Measurements from ENCODE around the gene CABLES1. TPM values are rescaled to one million over a fixed set of nuclear protein-coding genes. Genes with fewer than 3 reads are reported as not detected.

CABLES1 gene
- total RNA-seq, 1 experiment from 2014 or later = 66.4 TPM

- in situ Hi-C loops (cut with HindIII; ENCODE audit: low pct_unique_long_range_greater_than_20kb, low sequenced_read_pairs) (no loop called here), intact Hi-C loops (cut with micrococcal nuclease; ENCODE audit: unreplicated experiment) (no loop called here)
- ATAC-seq (no peak), DNase-seq (ENCODE audit: low read depth, low spot score) (no peak)
- Histone ChIP-seq H3K27ac (ENCODE audit: low read length) (0 out of 2 replicates have a peak overlapping the region, but pooled peaks have one; percentile 18), H3K4me3 (ENCODE audit: low read depth in 2 of 2, low read length in 2 of 2) (no peak overlapping the region), H3K27me3 (ENCODE audit: control insufficient read depth, insufficient read depth, low read length) (no peaks in the 10 kb centered on the region), H3K4me1 (ENCODE audit: control insufficient read depth, insufficient read depth, low read length) (peaks cover 30% of the 10 kb centered on the region), H3K36me3 (ENCODE audit: control insufficient read depth, insufficient read depth, low read length) (no peaks in the 10 kb centered on the region), H3K9me3 (ENCODE audit: control insufficient read depth, insufficient read depth, low read depth, low read length) (no peaks in the 10 kb centered on the region)
- BruUV-seq (replicated peaks) = no TSS peak
- ChIA-PET POLR2A (no interaction called here), CTCF (no interaction called here)
- TF ChIP-seq, protein P1, sequence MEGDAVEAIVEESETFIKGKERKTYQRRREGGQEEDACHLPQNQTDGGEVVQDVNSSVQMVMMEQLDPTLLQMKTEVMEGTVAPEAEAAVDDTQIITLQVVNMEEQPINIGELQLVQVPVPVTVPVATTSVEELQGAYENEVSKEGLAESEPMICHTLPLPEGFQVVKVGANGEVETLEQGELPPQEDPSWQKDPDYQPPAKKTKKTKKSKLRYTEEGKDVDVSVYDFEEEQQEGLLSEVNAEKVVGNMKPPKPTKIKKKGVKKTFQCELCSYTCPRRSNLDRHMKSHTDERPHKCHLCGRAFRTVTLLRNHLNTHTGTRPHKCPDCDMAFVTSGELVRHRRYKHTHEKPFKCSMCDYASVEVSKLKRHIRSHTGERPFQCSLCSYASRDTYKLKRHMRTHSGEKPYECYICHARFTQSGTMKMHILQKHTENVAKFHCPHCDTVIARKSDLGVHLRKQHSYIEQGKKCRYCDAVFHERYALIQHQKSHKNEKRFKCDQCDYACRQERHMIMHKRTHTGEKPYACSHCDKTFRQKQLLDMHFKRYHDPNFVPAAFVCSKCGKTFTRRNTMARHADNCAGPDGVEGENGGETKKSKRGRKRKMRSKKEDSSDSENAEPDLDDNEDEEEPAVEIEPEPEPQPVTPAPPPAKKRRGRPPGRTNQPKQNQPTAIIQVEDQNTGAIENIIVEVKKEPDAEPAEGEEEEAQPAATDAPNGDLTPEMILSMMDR (IDR thresholded peaks at IDR 0.05) = no peak
- TF ChIP-seq SIN3A (IDR thresholded peaks at IDR 0.05; ENCODE audit: borderline replicate concordance, insufficient read depth, low read depth, low read length) = no peak
- TF ChIP-seq TCF7L2 (IDR thresholded peaks at IDR 0.05; ENCODE audit: low read depth, low read length) = no peak
- no peak for TF ChIP-seq POLR2AphosphoS5 (IDR thresholded peaks at IDR 0.05; ENCODE audit: low read depth, low read length)
- TF ChIP-seq REST (IDR thresholded peaks at IDR 0.05; ENCODE audit: insufficient read depth in 1 of 2, low read depth in 2 of 2, low read length in 1 of 2) = no peak
Observed at GRCh38 chr18:23154030-23154429, 18.7 kb downstream of the CABLES1 start.

- no peak for TF ChIP-seq SIN3A (IDR thresholded peaks at IDR 0.05; ENCODE audit: borderline replicate concordance, insufficient read depth, low read depth, low read length)
- TF ChIP-seq TCF7L2 (IDR thresholded peaks at IDR 0.05; ENCODE audit: low read depth, low read length) = no peak
- TF ChIP-seq, protein P1 (IDR thresholded peaks at IDR 0.05) = no peak
- no peak for TF ChIP-seq POLR2AphosphoS5 (IDR thresholded peaks at IDR 0.05; ENCODE audit: low read depth, low read length)
- no peak for TF ChIP-seq REST (IDR thresholded peaks at IDR 0.05; ENCODE audit: insufficient read depth in 1 of 2, low read depth in 2 of 2, low read length in 1 of 2)
- POLR2A ChIA-PET = interaction anchor here (0.6 kb wide), 1 partner anchor 15 kb away, joined by 10 read pairs; no protein-coding TSS in a partner anchor
- CTCF ChIA-PET = no interaction called here
- intact Hi-C loops (cut with micrococcal nuclease; ENCODE audit: unreplicated experiment) (no loop called here), in situ Hi-C loops (cut with HindIII; ENCODE audit: low pct_unique_long_range_greater_than_20kb, low sequenced_read_pairs) (no loop called here)
- H3K27me3 ChIP-seq (ENCODE audit: control insufficient read depth, insufficient read depth, low read length) = no peaks in the 10 kb centered on the region
- no peaks in the 10 kb centered on the region for H3K36me3 ChIP-seq (ENCODE audit: control insufficient read depth, insufficient read depth, low read length)
- peak; percentile 36; the same call in 1 of the 2 replicates for ATAC-seq
- no peaks in the 10 kb centered on the region for H3K9me3 ChIP-seq (ENCODE audit: control insufficient read depth, insufficient read depth, low read depth, low read length)
- peaks cover 33% of the 10 kb centered on the region for H3K4me1 ChIP-seq (ENCODE audit: control insufficient read depth, insufficient read depth, low read length)
- H3K27ac ChIP-seq (ENCODE audit: low read length) = peak overlapping the region; percentile 18
- DNase-seq (ENCODE audit: low read depth, low spot score) = no peak
- H3K4me3 ChIP-seq (ENCODE audit: low read depth in 2 of 2, low read length in 2 of 2) = no peak overlapping the region
- BruUV-seq (replicated peaks) = no TSS peak
Observed at GRCh38 chr18:23154823-23155500, 19.7 kb downstream of the CABLES1 start.

Data from Panc1 (cell line).